Measurements from ENCODE around the gene HFE. TPM values are rescaled to one million over a fixed set of nuclear protein-coding genes. Genes with fewer than 3 reads are reported as not detected.
"Not testable (repeated sequence)": the region's sequence is repeated elsewhere in the genome, so short reads cannot be mapped to it uniquely, and the experiment has no call there.

Gene HFE
- polyA plus RNA-seq, 1 experiment, result 21.4 TPM

GRCh38 chr6:26057899-26058298 lies 29.3 kb upstream of the HFE start:
- H3K27ac ChIP-seq (ENCODE audit: low read depth, low read length), result no peak overlapping the region
- no peaks in the 10 kb centered on the region for H3K27me3 ChIP-seq (ENCODE audit: control insufficient read depth, insufficient read depth, low read length)
- no peak for DNase-seq (ENCODE audit: low read depth, low spot score)
- H3K9me3 ChIP-seq (ENCODE audit: control insufficient read depth, insufficient read depth, low read length), result no peaks in the 10 kb centered on the region
- TF ChIP-seq, protein P1, sequence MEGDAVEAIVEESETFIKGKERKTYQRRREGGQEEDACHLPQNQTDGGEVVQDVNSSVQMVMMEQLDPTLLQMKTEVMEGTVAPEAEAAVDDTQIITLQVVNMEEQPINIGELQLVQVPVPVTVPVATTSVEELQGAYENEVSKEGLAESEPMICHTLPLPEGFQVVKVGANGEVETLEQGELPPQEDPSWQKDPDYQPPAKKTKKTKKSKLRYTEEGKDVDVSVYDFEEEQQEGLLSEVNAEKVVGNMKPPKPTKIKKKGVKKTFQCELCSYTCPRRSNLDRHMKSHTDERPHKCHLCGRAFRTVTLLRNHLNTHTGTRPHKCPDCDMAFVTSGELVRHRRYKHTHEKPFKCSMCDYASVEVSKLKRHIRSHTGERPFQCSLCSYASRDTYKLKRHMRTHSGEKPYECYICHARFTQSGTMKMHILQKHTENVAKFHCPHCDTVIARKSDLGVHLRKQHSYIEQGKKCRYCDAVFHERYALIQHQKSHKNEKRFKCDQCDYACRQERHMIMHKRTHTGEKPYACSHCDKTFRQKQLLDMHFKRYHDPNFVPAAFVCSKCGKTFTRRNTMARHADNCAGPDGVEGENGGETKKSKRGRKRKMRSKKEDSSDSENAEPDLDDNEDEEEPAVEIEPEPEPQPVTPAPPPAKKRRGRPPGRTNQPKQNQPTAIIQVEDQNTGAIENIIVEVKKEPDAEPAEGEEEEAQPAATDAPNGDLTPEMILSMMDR (IDR thresholded peaks at IDR 0.05; ENCODE audit: low read depth, low read length), result no peak
- ChIA-PET CTCF (interaction anchor here (1.0 to 16.6 kb wide), 3 partner anchors 31 to 39 kb away, joined by 3 to 858 read pairs (median 18); partner anchors contain the start of gene HFE), POLR2A (no interaction called here)
- no peak overlapping the region for H3K4me3 ChIP-seq (ENCODE audit: low read depth, low read length)

- POLR2A ChIA-PET; H3K4me3 ChIP-seq (ENCODE audit: low read depth, low read length); H3K27me3 ChIP-seq (ENCODE audit: control insufficient read depth, insufficient read depth, low read length); DNase-seq (ENCODE audit: low read depth, low spot score); H3K27ac ChIP-seq (ENCODE audit: low read depth, low read length); H3K9me3 ChIP-seq (ENCODE audit: control insufficient read depth, insufficient read depth, low read length): not testable (repeated sequence)
- CTCF ChIA-PET, result interaction anchor here (16.6 kb wide), 1 partner anchor 36 kb away, joined by 858 read pairs; the partner anchor contains the start of gene HFE
Observed at GRCh38 chr6:26058477-26059033, 28.7 kb upstream of the HFE start.

DNA sequence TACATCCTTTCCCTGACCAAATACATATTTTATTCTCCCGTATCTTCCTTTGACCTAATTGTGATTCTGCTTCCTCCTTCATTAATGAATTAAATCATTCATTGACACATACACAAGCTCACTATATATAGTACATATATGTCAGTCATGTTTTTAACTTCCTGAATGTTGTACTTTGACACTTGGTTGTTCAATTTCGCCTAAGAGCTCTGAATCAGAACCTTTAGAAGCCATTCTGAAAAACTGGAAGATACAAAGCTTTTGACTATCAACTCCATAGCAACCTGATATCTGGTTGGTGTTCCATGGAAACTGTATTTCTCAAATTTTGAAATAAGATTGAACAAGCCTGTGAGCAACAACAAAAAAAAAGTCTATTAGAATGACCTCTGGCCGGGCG lies 27.3 kb upstream of the HFE start:
- CTCF ChIA-PET, result interaction anchor here (1.9 to 16.6 kb wide), 2 partner anchors 33 to 35 kb away, joined by 8 to 858 read pairs; partner anchors contain the start of gene HFE
- no peak overlapping the region for H3K4me3 ChIP-seq (ENCODE audit: low read depth, low read length)
- TF ChIP-seq, protein P1 (IDR thresholded peaks at IDR 0.05; ENCODE audit: low read depth, low read length), result no peak
- POLR2A ChIA-PET, result interaction anchor here (1.3 to 2.6 kb wide), 2 partner anchors 14 to 43 kb away, joined by 6 to 8 read pairs; a partner anchor contains a TSS
- H3K27ac ChIP-seq (ENCODE audit: low read depth, low read length), result no peak overlapping the region
- no peaks in the 10 kb centered on the region for H3K9me3 ChIP-seq (ENCODE audit: control insufficient read depth, insufficient read depth, low read length)
- no peak for DNase-seq (ENCODE audit: low read depth, low spot score)
- H3K27me3 ChIP-seq (ENCODE audit: control insufficient read depth, insufficient read depth, low read length), result no peaks in the 10 kb centered on the region

- H3K27me3 ChIP-seq (ENCODE audit: control insufficient read depth, insufficient read depth, low read length), result no peaks in the 10 kb centered on the region
- H3K4me3 ChIP-seq (ENCODE audit: low read depth, low read length), result no peak overlapping the region
- DNase-seq (ENCODE audit: low read depth, low spot score), result peak; percentile 20
- TF ChIP-seq, protein P1 (IDR thresholded peaks at IDR 0.05; ENCODE audit: low read depth, low read length), result peak; percentile 77
- H3K9me3 ChIP-seq (ENCODE audit: control insufficient read depth, insufficient read depth, low read length), result no peaks in the 10 kb centered on the region
- H3K27ac ChIP-seq (ENCODE audit: low read depth, low read length), result no peak overlapping the region
- ChIA-PET CTCF (interaction anchor here (0.6 to 16.6 kb wide), 19 partner anchors 8 to 133 kb away, joined by 3 to 858 read pairs (median 4); partner anchors contain the start of gene HFE), POLR2A (no interaction called here)
Observed at GRCh38 chr6:26064619-26065257, 22.5 kb upstream of the HFE start.

DNA sequence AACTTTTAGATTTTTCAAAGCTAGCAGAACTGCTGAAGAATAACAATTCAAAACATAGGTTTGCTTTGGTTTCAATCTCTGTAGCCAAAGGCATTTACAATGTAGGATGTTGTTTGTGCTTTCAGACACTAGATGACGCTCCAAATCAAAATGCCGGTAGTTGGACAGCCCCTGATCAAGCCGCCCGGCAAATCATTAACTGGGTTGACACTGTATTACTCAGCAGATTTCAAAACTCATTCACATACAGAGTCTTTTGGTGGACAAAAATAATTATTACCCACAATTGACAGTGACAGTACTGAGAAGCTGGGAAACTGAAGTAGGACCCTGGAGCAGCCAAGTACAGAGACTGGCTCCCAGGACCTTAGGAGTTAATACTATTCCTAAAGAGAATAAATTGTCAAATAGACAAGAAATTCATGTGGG lies 21.3 kb upstream of the HFE start:
- H3K4me3 ChIP-seq (ENCODE audit: low read depth, low read length), result no peak overlapping the region
- DNase-seq (ENCODE audit: low read depth, low spot score), result peak; percentile 62
- H3K9me3 ChIP-seq (ENCODE audit: control insufficient read depth, insufficient read depth, low read length), result no peaks in the 10 kb centered on the region
- ChIA-PET CTCF (interaction anchor here (0.6 to 16.6 kb wide), 21 partner anchors 8 to 132 kb away, joined by 3 to 858 read pairs (median 5); partner anchors contain the start of gene HFE), POLR2A (interaction anchor here (0.9 to 1.1 kb wide), 2 partner anchors 35 to 60 kb away, joined by 3 read pairs; no protein-coding TSS in a partner anchor)
- no peak overlapping the region for H3K27ac ChIP-seq (ENCODE audit: low read depth, low read length)
- H3K27me3 ChIP-seq (ENCODE audit: control insufficient read depth, insufficient read depth, low read length), result no peaks in the 10 kb centered on the region
- TF ChIP-seq, protein P1 (IDR thresholded peaks at IDR 0.05; ENCODE audit: low read depth, low read length), result peak; percentile 91
